Panc1 (cell line): ENCODE measurements around the gene HERC6. TPM values are rescaled to one million over a fixed set of nuclear protein-coding genes. Genes with fewer than 3 reads are reported as not detected.

Experiments
- ATAC-seq: fragments of 200-7000 bp; cut with Tn5 transposase; 2 replicates; pipeline ENCODE4 v1.9.1; 2020; ENCODE audit warnings: mild to moderate bottlenecking, moderate library complexity
- BruUV-seq: library from RNA; stranded (reverse); fragments of 400-500 nt; replicated peaks from 2 replicates; lab custom pipeline; 2021; lab: Mats Ljungman, UMichigan
- CTCF ChIA-PET: fragments of 300-600 bp; sonication (Branson Sonifier 250); formaldehyde crosslinking; loops from one replicate; lab custom pipeline; 2022; ENCODE audit warnings: antibody characterized with exemption; lab: Charles Lee
- POLR2A ChIA-PET: fragments of 300-600 bp; sonication (Branson Sonifier 250); formaldehyde crosslinking; loops from one replicate; lab custom pipeline; 2022; ENCODE audit warnings: antibody characterized with exemption; lab: Charles Lee
- DNase-seq: peaks from one replicate; pipeline ENCODE4 v3.0.0-alpha.2; 2010; ENCODE audit warnings: low read depth, low spot score
- H3K27ac ChIP-seq: 2 replicates; pipeline ENCODE4 v1.5.1; 2011; ENCODE audit warnings: mild to moderate bottlenecking, low read length, inconsistent platforms
- H3K27me3 ChIP-seq: fragments of 200-500 bp; sonication (Bioruptor generic); 2 replicates; pipeline ENCODE4 v1.6.0; 2014; ENCODE audit warnings: low read length, inconsistent platforms; ENCODE audit not compliant: control insufficient read depth, insufficient read depth
- H3K36me3 ChIP-seq: fragments of 200-500 bp; sonication (Bioruptor generic); 2 replicates; pipeline ENCODE4 v1.5.1; 2014; ENCODE audit warnings: inconsistent platforms, mild to moderate bottlenecking, low read length, moderate library complexity; ENCODE audit not compliant: control insufficient read depth, insufficient read depth
- H3K4me1 ChIP-seq: 2 replicates; pipeline ENCODE4 v1.5.1; 2011; ENCODE audit warnings: inconsistent platforms, mild to moderate bottlenecking, low read length, moderate library complexity; ENCODE audit not compliant: control insufficient read depth, insufficient read depth
- H3K4me3 ChIP-seq, 2 experiments: 2 replicates each; pipeline ENCODE4 v1.5.1; 2011 to 2012; ENCODE audit warnings: low read depth in 2 of 2, low read length in 2 of 2, mild to moderate bottlenecking in 2 of 2, inconsistent platforms in 1 of 2, moderate library complexity in 1 of 2
- H3K9me3 ChIP-seq: fragments of 200-500 bp; sonication (Bioruptor generic); 2 replicates; pipeline ENCODE4 v1.5.1; 2014; ENCODE audit warnings: low read depth, mild to moderate bottlenecking, inconsistent platforms, low read length, moderate library complexity; ENCODE audit not compliant: control insufficient read depth, insufficient read depth
- CTCF ChIP-seq: fragments of 450-650 bp; IDR thresholded peaks from 2 replicates; pipeline ENCODE4 v1.5.1; 2017; ENCODE audit warnings: mild to moderate bottlenecking
- POLR2AphosphoS5 ChIP-seq: IDR thresholded peaks from 2 replicates; pipeline ENCODE4 v1.6.1; 2012; ENCODE audit warnings: mild to moderate bottlenecking, low read depth, low read length, moderate library complexity
- REST ChIP-seq, 2 experiments: IDR thresholded peaks; 2 replicates each; pipeline ENCODE4 v1.6.1; 2011 to 2012; ENCODE audit warnings: low read depth in 2 of 2, control low read depth in 1 of 2, low read length in 1 of 2, mild to moderate bottlenecking in 1 of 2, moderate library complexity in 1 of 2; ENCODE audit not compliant: insufficient read depth in 1 of 2
- SIN3A ChIP-seq: IDR thresholded peaks from 2 replicates; pipeline ENCODE4 v1.6.1; 2012; ENCODE audit warnings: low read depth, mild to moderate bottlenecking, low read length, moderate library complexity, borderline replicate concordance; ENCODE audit not compliant: insufficient read depth
- TCF7L2 ChIP-seq: IDR thresholded peaks from 2 replicates; pipeline ENCODE4 v1.6.1; 2011; ENCODE audit warnings: mild to moderate bottlenecking, low read depth, low read length, inconsistent platforms
- in situ Hi-C: cut with HindIII; loops from 2 replicates; pipeline ENCODE4 v1.10.0; 2016; ENCODE audit warnings: low sequenced_read_pairs, low pct_unique_long_range_greater_than_20kb
- intact Hi-C: fragments of 100-400 bp; cut with micrococcal nuclease; formaldehyde crosslinking; loops from one replicate; pipeline ENCODE4 v1.10.0; 2022; ENCODE audit not compliant: unreplicated experiment
- total RNA-seq: library from RNA; stranded (reverse); gene quantifications from one replicate; pipeline ENCODE4 v1.2.1, GENCODE V29; 2021; ENCODE audit not compliant: unreplicated experiment

Gene HERC6
- total RNA-seq, 1 experiment from 2014 or later = 1.2 TPM

GRCh38 chr4:88418411-88418810 is 39.8 kb downstream of the HERC6 start:
- in situ Hi-C loops = no loop called here
- no peak for ATAC-seq
- ChIA-PET POLR2A (no interaction called here), CTCF (no interaction called here)
- DNase-seq = no peak
- Histone ChIP-seq H3K4me3 (no peak overlapping the region), H3K36me3 (no peaks in the 10 kb centered on the region), H3K9me3 (no peaks in the 10 kb centered on the region), H3K4me1 (no peaks in the 10 kb centered on the region), H3K27me3 (no peaks in the 10 kb centered on the region), H3K27ac (no peak overlapping the region)
- TF ChIP-seq REST (IDR thresholded peaks at IDR 0.05; ENCODE audit: insufficient read depth in 1 of 2, low read depth in 2 of 2, low read length in 1 of 2) = no peak
- no peak for TF ChIP-seq CTCF
- TF ChIP-seq POLR2AphosphoS5 = no peak
- no peak for TF ChIP-seq SIN3A
- no peak for TF ChIP-seq TCF7L2
- BruUV-seq = no TSS peak
- intact Hi-C loops = no loop called here

GRCh38 chr4:88419874-88420273 is 41.2 kb downstream of the HERC6 start:
- no TSS peak for BruUV-seq
- intact Hi-C loops (no loop called here), in situ Hi-C loops (no loop called here)
- Histone ChIP-seq H3K9me3 (no peaks in the 10 kb centered on the region), H3K4me1 (no peaks in the 10 kb centered on the region), H3K27me3 (no peaks in the 10 kb centered on the region), H3K4me3 (no peak overlapping the region), H3K27ac (no peak overlapping the region), H3K36me3 (no peaks in the 10 kb centered on the region)
- ATAC-seq (no peak), DNase-seq (no peak)
- TF ChIP-seq REST (IDR thresholded peaks at IDR 0.05; ENCODE audit: insufficient read depth in 1 of 2, low read depth in 2 of 2, low read length in 1 of 2) (no peak), POLR2AphosphoS5 (no peak), SIN3A (no peak), TCF7L2 (no peak), CTCF (no peak)
- POLR2A ChIA-PET = no interaction called here
- CTCF ChIA-PET = no interaction called here
